K562 (cell line): ENCODE measurements around the gene C2orf69. TPM values are rescaled to one million over a fixed set of nuclear protein-coding genes. Genes with fewer than 3 reads are reported as not detected.

Experiments
- SMAD1 ChIP-seq: fragments of 150-350 bp; IDR thresholded peaks from 2 replicates; pipeline ENCODE4 v1.6.1; 2014; ENCODE audit warnings: low read length, low read depth; ENCODE audit not compliant: partially characterized antibody
- polyA plus RNA-seq, 8 experiments: library from polyadenylated mRNA; depleted of rRNA in 4 of 8; stranded (reverse) in 5 of 8; unstranded in 3 of 8; fragments of >200 nt; fragmentation: Nextera tagmentation in 2 of 8; fragmentation: Illumina TruSeq in 1 of 8; extraction: Ambion mirVana in 2 of 8; extraction: Trizol in 1 of 8; gene quantifications; 2 replicates each; pipeline versions ENCODE4 v1.2.1 to v1.2.3, GENCODE V29; 2011 to 2014; ENCODE audit warnings: inconsistent platforms in 1 of 8, missing spikeins in 1 of 8
- total RNA-seq, 7 experiments: library from RNA; depleted of rRNA in 6 of 7; stranded (reverse); fragments of >200 nt in 6 of 7; fragmentation: Illumina TruSeq in 2 of 7; extraction: Trizol in 2 of 7; gene quantifications; 2 replicates each; pipeline versions ENCODE4 v1.2.1 to v1.2.3, GENCODE V29; 2011 to 2021; ENCODE audit warnings: low replicate concordance in 1 of 7
- TF ChIP-seq, protein P1 (sequence below): fragments of 200-600 bp; sonication (generic); IDR thresholded peaks from one replicate; pipeline ENCODE4 v1.6.1; 2012; ENCODE audit warnings: mild to moderate bottlenecking, low read depth, low read length, inconsistent platforms

Gene C2orf69
- total and polyA plus RNA-seq, 9 of the 15 experiments (the other 6 are each of a cell fraction or from before 2014, with no cell fraction given) = 3.4 to 9.8 (median 5.7) TPM

DNA sequence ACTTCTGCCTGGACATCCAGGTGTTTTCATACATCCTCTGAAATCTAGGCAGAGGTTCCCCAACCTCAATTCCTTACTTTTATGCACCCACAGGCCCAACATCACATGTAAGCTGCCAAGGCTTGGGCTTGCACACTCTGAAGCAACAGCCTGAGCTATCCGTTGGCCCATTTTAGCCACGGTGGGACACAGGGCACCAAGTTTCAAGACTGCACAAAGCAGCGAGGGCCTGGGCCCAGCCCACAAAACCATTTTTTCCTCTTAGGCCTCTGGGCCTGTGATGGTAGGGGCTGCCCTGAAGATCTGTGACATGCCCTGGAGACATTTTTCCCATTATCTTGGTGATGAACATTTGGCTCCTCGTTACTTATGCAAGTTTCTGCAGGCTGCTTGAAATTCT lies 5.9 kb downstream of the C2orf69 start (continued):
- TF ChIP-seq, protein P1, sequence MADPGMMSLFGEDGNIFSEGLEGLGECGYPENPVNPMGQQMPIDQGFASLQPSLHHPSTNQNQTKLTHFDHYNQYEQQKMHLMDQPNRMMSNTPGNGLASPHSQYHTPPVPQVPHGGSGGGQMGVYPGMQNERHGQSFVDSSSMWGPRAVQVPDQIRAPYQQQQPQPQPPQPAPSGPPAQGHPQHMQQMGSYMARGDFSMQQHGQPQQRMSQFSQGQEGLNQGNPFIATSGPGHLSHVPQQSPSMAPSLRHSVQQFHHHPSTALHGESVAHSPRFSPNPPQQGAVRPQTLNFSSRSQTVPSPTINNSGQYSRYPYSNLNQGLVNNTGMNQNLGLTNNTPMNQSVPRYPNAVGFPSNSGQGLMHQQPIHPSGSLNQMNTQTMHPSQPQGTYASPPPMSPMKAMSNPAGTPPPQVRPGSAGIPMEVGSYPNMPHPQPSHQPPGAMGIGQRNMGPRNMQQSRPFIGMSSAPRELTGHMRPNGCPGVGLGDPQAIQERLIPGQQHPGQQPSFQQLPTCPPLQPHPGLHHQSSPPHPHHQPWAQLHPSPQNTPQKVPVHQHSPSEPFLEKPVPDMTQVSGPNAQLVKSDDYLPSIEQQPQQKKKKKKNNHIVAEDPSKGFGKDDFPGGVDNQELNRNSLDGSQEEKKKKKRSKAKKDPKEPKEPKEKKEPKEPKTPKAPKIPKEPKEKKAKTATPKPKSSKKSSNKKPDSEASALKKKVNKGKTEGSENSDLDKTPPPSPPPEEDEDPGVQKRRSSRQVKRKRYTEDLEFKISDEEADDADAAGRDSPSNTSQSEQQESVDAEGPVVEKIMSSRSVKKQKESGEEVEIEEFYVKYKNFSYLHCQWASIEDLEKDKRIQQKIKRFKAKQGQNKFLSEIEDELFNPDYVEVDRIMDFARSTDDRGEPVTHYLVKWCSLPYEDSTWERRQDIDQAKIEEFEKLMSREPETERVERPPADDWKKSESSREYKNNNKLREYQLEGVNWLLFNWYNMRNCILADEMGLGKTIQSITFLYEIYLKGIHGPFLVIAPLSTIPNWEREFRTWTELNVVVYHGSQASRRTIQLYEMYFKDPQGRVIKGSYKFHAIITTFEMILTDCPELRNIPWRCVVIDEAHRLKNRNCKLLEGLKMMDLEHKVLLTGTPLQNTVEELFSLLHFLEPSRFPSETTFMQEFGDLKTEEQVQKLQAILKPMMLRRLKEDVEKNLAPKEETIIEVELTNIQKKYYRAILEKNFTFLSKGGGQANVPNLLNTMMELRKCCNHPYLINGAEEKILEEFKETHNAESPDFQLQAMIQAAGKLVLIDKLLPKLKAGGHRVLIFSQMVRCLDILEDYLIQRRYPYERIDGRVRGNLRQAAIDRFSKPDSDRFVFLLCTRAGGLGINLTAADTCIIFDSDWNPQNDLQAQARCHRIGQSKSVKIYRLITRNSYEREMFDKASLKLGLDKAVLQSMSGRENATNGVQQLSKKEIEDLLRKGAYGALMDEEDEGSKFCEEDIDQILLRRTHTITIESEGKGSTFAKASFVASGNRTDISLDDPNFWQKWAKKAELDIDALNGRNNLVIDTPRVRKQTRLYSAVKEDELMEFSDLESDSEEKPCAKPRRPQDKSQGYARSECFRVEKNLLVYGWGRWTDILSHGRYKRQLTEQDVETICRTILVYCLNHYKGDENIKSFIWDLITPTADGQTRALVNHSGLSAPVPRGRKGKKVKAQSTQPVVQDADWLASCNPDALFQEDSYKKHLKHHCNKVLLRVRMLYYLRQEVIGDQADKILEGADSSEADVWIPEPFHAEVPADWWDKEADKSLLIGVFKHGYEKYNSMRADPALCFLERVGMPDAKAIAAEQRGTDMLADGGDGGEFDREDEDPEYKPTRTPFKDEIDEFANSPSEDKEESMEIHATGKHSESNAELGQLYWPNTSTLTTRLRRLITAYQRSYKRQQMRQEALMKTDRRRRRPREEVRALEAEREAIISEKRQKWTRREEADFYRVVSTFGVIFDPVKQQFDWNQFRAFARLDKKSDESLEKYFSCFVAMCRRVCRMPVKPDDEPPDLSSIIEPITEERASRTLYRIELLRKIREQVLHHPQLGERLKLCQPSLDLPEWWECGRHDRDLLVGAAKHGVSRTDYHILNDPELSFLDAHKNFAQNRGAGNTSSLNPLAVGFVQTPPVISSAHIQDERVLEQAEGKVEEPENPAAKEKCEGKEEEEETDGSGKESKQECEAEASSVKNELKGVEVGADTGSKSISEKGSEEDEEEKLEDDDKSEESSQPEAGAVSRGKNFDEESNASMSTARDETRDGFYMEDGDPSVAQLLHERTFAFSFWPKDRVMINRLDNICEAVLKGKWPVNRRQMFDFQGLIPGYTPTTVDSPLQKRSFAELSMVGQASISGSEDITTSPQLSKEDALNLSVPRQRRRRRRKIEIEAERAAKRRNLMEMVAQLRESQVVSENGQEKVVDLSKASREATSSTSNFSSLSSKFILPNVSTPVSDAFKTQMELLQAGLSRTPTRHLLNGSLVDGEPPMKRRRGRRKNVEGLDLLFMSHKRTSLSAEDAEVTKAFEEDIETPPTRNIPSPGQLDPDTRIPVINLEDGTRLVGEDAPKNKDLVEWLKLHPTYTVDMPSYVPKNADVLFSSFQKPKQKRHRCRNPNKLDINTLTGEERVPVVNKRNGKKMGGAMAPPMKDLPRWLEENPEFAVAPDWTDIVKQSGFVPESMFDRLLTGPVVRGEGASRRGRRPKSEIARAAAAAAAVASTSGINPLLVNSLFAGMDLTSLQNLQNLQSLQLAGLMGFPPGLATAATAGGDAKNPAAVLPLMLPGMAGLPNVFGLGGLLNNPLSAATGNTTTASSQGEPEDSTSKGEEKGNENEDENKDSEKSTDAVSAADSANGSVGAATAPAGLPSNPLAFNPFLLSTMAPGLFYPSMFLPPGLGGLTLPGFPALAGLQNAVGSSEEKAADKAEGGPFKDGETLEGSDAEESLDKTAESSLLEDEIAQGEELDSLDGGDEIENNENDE = no peak
- TF ChIP-seq SMAD1 = no peak
